ENCODE measurements around the gene C3orf70.

C3orf70 gene

DNA sequence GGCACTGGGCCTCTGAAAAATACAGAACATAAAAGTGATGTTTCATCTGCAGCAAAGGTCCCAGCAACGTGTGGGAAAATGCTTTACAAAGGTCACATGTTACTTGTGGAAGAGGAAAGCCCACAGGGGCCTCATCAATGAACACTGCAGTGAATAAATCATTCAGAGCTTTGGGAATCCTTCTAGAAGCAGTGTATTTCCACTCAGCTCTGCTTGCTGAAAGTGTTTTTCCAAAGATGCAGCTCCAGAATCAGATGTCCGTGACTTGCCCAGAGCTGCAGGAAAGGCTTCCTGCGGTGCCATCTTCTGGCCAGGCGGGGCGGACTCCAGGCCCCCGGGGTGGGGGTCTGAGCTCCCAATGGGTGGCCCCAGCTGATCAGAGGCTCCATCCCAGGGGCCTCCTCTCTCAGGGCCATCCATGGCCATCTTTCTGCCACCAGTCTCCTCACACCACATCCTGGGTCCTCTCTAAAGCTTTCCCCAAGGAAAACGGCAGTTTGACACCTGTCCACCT, 81.5 kb downstream of the C3orf70 start:
- DNase-seq = peak; percentile 52
- Histone ChIP-seq H3K4me3 (ENCODE audit: low read depth, low read length) (no peak overlapping the region), H3K27ac (no peak overlapping the region), H3K36me3 (no peaks in the 10 kb centered on the region), H3K9me3 (ENCODE audit: severe bottlenecking) (no peaks in the 10 kb centered on the region), H3K27me3 (ENCODE audit: insufficient read depth, low read depth, severe bottlenecking) (no peaks in the 10 kb centered on the region)
- TF ChIP-seq, protein P1, sequence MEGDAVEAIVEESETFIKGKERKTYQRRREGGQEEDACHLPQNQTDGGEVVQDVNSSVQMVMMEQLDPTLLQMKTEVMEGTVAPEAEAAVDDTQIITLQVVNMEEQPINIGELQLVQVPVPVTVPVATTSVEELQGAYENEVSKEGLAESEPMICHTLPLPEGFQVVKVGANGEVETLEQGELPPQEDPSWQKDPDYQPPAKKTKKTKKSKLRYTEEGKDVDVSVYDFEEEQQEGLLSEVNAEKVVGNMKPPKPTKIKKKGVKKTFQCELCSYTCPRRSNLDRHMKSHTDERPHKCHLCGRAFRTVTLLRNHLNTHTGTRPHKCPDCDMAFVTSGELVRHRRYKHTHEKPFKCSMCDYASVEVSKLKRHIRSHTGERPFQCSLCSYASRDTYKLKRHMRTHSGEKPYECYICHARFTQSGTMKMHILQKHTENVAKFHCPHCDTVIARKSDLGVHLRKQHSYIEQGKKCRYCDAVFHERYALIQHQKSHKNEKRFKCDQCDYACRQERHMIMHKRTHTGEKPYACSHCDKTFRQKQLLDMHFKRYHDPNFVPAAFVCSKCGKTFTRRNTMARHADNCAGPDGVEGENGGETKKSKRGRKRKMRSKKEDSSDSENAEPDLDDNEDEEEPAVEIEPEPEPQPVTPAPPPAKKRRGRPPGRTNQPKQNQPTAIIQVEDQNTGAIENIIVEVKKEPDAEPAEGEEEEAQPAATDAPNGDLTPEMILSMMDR (IDR thresholded peaks at IDR 0.05; ENCODE audit: low read depth, low read length) = peak; percentile 59

DNA sequence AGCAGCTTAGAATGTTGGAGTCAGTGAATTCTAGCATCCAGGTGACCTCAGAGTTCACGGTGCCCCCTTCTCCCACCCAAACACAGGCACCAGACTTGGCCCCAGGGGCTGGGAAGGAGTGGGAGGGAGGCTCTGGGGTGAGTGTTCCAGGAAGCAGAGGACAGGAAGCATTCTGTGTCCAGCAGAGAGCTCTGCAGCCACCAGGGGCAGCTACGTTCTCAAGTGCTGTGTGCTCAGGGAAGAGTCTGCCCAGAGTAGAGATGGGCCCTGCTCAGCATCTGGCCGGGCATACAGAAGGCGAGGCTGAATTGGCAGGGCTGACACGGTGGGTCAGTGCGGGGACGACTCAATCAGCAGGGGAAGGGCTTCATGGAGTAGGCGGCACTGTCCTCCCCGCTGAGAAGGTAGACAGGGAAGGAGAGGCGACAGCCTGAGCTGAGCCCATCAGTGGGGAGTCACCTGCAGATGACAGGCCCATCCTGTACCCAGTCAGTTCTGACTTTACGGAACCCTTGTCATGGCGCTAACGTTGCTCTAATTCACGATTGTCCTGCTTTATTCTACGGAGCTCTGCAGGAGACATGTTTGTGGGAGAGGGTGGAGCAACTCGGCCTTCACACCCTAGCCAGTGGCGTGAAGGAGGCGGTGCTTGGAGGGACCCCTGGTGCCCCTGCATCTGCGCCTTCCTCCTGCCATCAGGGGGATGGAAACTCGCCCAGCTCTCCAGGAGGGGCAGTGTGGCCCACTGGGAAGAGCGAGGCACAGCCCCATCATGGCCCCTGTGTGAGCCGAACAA, 82.2 kb downstream of the C3orf70 start:
- H3K36me3 ChIP-seq = no peaks in the 10 kb centered on the region
- TF ChIP-seq, protein P1 (IDR thresholded peaks at IDR 0.05; ENCODE audit: low read depth, low read length) = peak; percentile 70
- H3K4me3 ChIP-seq (ENCODE audit: low read depth, low read length) = no peak overlapping the region
- DNase-seq = peak; percentile 53
- H3K9me3 ChIP-seq (ENCODE audit: severe bottlenecking) = no peaks in the 10 kb centered on the region
- no peak overlapping the region for H3K27ac ChIP-seq
- no peaks in the 10 kb centered on the region for H3K27me3 ChIP-seq (ENCODE audit: insufficient read depth, low read depth, severe bottlenecking)

DNA sequence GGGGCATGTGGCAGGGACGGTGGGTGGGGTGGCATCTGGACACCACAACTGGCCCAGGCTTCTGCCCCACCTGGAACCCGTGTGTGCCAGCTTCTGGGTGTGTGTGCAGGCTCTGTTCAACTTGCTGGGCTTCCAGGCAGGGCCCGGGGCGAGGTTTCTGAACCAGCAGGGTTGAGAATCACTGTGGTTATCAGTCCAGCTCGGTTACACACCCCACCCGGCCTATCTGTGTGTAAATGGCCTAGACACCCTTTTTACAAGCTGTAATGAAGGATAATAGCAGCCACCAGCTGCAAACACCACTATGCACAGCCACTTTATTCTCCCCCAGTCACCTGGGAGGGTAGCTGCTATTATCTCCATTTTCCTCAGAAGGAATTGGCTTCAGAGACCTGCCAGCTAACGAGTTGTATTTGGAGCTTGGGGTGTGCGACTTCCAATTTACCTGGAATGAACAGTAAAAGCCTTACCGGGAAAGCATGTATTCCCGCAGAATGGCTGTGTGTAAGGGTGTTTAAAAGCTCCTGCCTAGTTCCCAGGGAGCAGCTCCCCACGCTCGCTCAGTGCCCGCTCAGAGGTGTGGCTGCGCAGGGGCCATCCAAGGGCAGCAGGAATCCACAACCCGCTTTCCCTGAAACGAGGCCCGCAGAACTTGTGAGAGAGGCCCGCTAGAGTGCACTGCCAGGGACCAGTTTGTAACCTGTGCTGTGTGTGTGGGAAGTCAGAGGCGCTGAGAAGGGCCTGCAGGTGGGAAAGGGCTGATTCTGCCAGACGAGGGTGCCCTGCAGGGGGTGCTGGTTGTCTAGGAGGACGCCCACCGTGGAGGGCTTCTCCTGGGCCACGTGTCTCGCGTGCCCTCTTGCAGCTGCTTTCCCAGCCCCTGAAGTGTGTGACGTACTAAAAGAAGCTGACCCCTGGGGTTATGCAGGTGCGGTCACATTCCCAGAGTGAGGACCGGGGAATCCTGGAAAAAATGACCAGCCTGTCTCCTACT, 83.5 kb downstream of the C3orf70 start:
- Histone ChIP-seq H3K4me3 (ENCODE audit: low read depth, low read length) (no peak overlapping the region), H3K27me3 (ENCODE audit: insufficient read depth, low read depth, severe bottlenecking) (no peaks in the 10 kb centered on the region), H3K9me3 (ENCODE audit: severe bottlenecking) (no peaks in the 10 kb centered on the region), H3K36me3 (no peaks in the 10 kb centered on the region), H3K27ac (no peak overlapping the region)
- DNase-seq = peak; percentile 64
- TF ChIP-seq, protein P1 (IDR thresholded peaks at IDR 0.05; ENCODE audit: low read depth, low read length) = peak; percentile 78

DNA sequence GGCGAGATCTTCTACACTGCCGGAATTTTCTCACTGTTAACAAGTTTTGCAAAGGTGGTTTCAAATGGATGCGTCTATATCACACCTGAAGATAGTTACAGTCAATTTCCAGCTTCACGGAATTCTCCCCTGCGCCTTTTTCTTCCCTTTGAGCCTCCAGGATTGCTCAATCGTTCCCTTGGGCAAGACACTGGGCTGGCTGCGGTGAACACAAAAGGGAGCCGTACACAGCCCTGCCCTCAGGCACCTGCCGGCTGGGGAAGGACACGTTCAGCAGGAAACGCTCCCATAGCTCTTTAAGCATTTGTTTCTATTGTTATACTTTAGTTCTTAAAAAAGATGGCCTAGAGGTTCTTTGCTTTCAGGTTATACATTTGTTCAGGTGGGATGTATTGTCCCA, 85.7 kb downstream of the C3orf70 start:
- Histone ChIP-seq H3K36me3 (no peaks in the 10 kb centered on the region), H3K27ac (no peak overlapping the region), H3K27me3 (ENCODE audit: insufficient read depth, low read depth, severe bottlenecking) (no peaks in the 10 kb centered on the region), H3K4me3 (ENCODE audit: low read depth, low read length) (no peak overlapping the region), H3K9me3 (ENCODE audit: severe bottlenecking) (no peaks in the 10 kb centered on the region)
- DNase-seq = no peak
- TF ChIP-seq, protein P1 (IDR thresholded peaks at IDR 0.05; ENCODE audit: low read depth, low read length) = no peak

DNA sequence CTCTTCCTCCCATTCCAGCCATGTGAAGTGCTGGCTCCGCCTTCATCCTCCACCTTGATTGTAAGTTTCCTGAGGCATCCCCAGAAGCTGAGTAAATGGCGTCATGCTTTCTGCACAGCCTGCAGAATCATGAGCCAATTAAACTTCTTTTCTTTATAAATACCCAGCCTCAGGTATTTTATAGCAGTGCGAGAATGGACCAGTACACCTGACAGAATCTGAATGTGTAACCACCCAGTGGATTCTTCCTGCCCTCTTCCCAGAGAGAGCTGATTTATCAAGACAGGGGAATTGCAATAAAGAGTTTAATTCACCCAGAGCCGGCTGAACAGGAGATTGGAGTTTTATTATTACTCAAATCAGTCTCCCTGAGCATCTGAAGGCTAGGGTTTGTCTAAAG, 86.6 kb downstream of the C3orf70 start:
- H3K27me3 ChIP-seq (ENCODE audit: insufficient read depth, low read depth, severe bottlenecking) = no peaks in the 10 kb centered on the region
- no peaks in the 10 kb centered on the region for H3K9me3 ChIP-seq (ENCODE audit: severe bottlenecking)
- H3K36me3 ChIP-seq = no peaks in the 10 kb centered on the region
- no peak overlapping the region for H3K4me3 ChIP-seq (ENCODE audit: low read depth, low read length)
- TF ChIP-seq, protein P1 (IDR thresholded peaks at IDR 0.05; ENCODE audit: low read depth, low read length) = no peak
- no peak overlapping the region for H3K27ac ChIP-seq
- DNase-seq = no peak

All from WERI-Rb-1 (cell line).